SK-N-SH treated with all-trans-retinoic acid at 6 μM for 48 hours (cell line): Measurements from ENCODE around the gene SMAD3.

Experiments
- ATAC-seq: fragments of 200-7000 bp; cut with Tn5 transposase; 3 replicates; pipeline ENCODE4 v1.9.1; 2020; ENCODE audit warnings: mild to moderate bottlenecking, moderate library complexity
- BACH2 ChIP-seq: fragments of 250-450 bp; sonication (Bioruptor Pico); IDR thresholded peaks from 2 replicates; pipeline ENCODE4 v1.9.0; 2021; ENCODE audit warnings: mild to moderate bottlenecking, borderline replicate concordance
- CREB5 ChIP-seq: fragments of 250-450 bp; sonication (Bioruptor Pico); IDR thresholded peaks from 2 replicates; pipeline ENCODE4 v1.5.1; 2020; ENCODE audit warnings: low read depth, mild to moderate bottlenecking, moderate library complexity
- CSDC2 ChIP-seq: fragments of 250-450 bp; sonication (Bioruptor Pico); IDR thresholded peaks from 2 replicates; pipeline ENCODE4 v1.5.0; 2020; ENCODE audit warnings: mild to moderate bottlenecking, moderate library complexity
- CSRNP3 ChIP-seq: fragments of 250-450 bp; sonication (Bioruptor Pico); IDR thresholded peaks from 2 replicates; pipeline ENCODE4 v1.5.1; 2021; ENCODE audit warnings: mild to moderate bottlenecking, moderate library complexity
- ESRRG ChIP-seq: fragments of 250-450 bp; sonication (Bioruptor Pico); IDR thresholded peaks from 2 replicates; pipeline ENCODE4 v1.6.1; 2021; ENCODE audit warnings: mild to moderate bottlenecking
- GLIS3 ChIP-seq: fragments of 250-450 bp; sonication (Bioruptor Pico); IDR thresholded peaks from 2 replicates; pipeline ENCODE4 v1.5.0; 2020; ENCODE audit warnings: mild to moderate bottlenecking, moderate library complexity
- ISL1 ChIP-seq: fragments of 250-450 bp; sonication (Bioruptor Pico); IDR thresholded peaks from 2 replicates; pipeline ENCODE4 v2.1.2; 2022; ENCODE audit warnings: mild to moderate bottlenecking, moderate library complexity
- OSR1 ChIP-seq: fragments of 250-450 bp; sonication (Bioruptor Pico); IDR thresholded peaks from 2 replicates; pipeline ENCODE4 v1.8.0; 2022; ENCODE audit warnings: moderate library complexity, mild to moderate bottlenecking, inconsistent platforms
- PPARA ChIP-seq: fragments of 250-450 bp; sonication (Bioruptor Pico); IDR thresholded peaks from 2 replicates; pipeline ENCODE4 v1.5.0; 2020; ENCODE audit warnings: mild to moderate bottlenecking, borderline replicate concordance
- RARB ChIP-seq: fragments of 250-450 bp; sonication (Bioruptor Pico); IDR thresholded peaks from 2 replicates; pipeline ENCODE4 v1.8.0; 2021; ENCODE audit warnings: mild to moderate bottlenecking, moderate library complexity
- SNAI2 ChIP-seq: fragments of 250-450 bp; sonication (Bioruptor Pico); IDR thresholded peaks from 2 replicates; pipeline ENCODE4 v1.5.0; 2020; ENCODE audit warnings: mild to moderate bottlenecking, moderate library complexity
- TCF4 ChIP-seq: fragments of 250-450 bp; sonication (Bioruptor Pico); IDR thresholded peaks from 2 replicates; pipeline ENCODE4 v1.8.0; 2021; ENCODE audit warnings: mild to moderate bottlenecking, moderate library complexity, borderline replicate concordance
- TOX ChIP-seq: fragments of 250-450 bp; sonication (Bioruptor Pico); IDR thresholded peaks from 2 replicates; pipeline ENCODE4 v1.8.0; 2021; ENCODE audit warnings: mild to moderate bottlenecking, moderate library complexity, borderline replicate concordance
- ZC3H10 ChIP-seq: fragments of 250-450 bp; sonication (Bioruptor Pico); IDR thresholded peaks from 2 replicates; pipeline ENCODE4 v1.5.1; 2021; ENCODE audit warnings: mild to moderate bottlenecking, moderate library complexity
- ZFP3 ChIP-seq: fragments of 250-450 bp; sonication (Bioruptor Pico); IDR thresholded peaks from 2 replicates; pipeline ENCODE4 v1.5.0; 2020; ENCODE audit warnings: mild to moderate bottlenecking, moderate library complexity
- ZFP30 ChIP-seq: fragments of 450-650 bp; formaldehyde crosslinking; IDR thresholded peaks from 2 replicates; pipeline ENCODE4 v1.5.0; 2022; ENCODE audit warnings: mild to moderate bottlenecking, moderate library complexity
- ZNF70 ChIP-seq: fragments of 450-650 bp; formaldehyde crosslinking; IDR thresholded peaks from 2 replicates; pipeline ENCODE4 v1.5.0; 2020; ENCODE audit warnings: mild to moderate bottlenecking, moderate library complexity
- ZNF8 ChIP-seq: fragments of 450-650 bp; formaldehyde crosslinking; IDR thresholded peaks from 2 replicates; pipeline ENCODE4 v1.5.0; 2020; ENCODE audit warnings: mild to moderate bottlenecking, moderate library complexity
- TF ChIP-seq, protein P1 (sequence below): fragments of 250-450 bp; sonication (Bioruptor Pico); IDR thresholded peaks from 2 replicates; pipeline ENCODE4 v1.5.0; 2020; ENCODE audit warnings: mild to moderate bottlenecking, moderate library complexity
- TF ChIP-seq, protein P2 (sequence below): fragments of 250-450 bp; sonication (Bioruptor Pico); IDR thresholded peaks from 2 replicates; pipeline ENCODE4 v1.8.0; 2020; ENCODE audit warnings: mild to moderate bottlenecking, moderate library complexity, borderline replicate concordance

SMAD3 gene

DNA sequence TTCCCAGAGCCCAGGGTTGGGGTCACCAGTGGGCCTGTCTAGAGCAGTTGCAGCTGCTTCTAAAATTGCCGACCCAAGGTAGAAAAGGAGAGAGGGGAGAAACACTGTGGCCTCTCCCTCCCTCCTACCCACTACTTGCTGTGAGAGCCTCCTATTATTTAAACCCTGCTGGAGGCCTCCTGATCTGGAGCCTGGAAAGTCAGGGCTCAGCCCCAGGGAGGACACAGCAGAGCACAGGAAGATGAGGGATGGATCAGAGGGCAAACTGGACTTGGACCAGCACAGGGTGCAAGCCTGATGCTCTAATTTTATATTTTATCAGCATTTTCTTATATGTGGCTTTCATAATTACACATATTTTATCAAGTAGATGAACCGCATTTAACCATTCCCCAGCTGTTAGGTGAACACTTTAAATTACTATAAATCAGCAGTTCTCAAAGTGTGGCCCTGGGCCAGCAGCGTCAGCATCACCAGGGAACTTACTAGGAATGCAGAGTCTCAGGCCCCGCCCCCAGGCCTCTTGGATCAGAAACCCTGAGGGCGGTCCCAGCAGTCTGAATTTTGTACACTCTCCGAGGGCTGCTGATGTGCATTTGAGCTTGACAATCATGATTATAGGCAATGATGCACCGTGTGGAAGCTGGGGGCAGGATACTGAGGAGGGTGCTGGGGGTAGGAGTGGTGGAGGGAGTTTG lies 26.7 kb downstream of the SMAD3 start:
- TF ChIP-seq SNAI2 (peak; percentile 70; the same call in 1 of the 2 replicates), PPARA (CRISPR knock-in tag) (no peak)
- no peak for ATAC-seq

DNA sequence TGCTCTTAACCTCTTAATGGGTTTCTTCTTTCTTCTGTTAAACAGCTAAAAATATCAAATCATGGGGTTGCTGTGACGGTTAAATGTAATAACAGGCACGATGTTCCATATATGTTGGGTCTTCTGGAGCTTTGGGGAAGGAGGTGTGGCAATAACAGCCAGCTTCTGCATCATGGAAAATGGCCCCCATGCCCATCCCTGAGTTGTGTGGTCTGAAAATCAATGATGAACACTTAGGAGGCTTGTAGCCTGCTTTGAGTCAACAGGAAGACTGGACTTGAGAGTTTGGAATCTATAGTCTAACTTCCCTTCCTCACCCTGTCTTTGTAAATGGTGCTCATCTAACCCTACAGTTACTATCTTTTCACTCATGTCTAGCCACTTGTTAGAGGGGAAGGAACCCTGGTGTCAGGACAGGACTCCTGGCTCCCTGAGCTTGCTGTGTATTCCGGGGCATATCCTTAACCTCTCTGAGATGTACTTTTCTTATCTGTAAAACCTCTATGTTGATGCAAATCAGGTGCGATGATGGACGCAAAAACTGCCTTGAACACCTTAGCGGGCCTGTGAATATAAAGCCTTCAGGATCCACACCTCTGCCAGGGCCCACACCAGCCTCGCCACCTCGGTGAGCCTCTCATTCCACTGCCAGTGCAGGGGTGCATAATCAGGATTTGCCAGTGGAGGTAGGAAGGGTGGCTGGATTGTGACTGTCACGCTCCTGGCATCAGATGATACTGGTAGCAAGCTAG lies 27.5 kb downstream of the SMAD3 start:
- no peak for ATAC-seq
- TF ChIP-seq, protein P1, sequence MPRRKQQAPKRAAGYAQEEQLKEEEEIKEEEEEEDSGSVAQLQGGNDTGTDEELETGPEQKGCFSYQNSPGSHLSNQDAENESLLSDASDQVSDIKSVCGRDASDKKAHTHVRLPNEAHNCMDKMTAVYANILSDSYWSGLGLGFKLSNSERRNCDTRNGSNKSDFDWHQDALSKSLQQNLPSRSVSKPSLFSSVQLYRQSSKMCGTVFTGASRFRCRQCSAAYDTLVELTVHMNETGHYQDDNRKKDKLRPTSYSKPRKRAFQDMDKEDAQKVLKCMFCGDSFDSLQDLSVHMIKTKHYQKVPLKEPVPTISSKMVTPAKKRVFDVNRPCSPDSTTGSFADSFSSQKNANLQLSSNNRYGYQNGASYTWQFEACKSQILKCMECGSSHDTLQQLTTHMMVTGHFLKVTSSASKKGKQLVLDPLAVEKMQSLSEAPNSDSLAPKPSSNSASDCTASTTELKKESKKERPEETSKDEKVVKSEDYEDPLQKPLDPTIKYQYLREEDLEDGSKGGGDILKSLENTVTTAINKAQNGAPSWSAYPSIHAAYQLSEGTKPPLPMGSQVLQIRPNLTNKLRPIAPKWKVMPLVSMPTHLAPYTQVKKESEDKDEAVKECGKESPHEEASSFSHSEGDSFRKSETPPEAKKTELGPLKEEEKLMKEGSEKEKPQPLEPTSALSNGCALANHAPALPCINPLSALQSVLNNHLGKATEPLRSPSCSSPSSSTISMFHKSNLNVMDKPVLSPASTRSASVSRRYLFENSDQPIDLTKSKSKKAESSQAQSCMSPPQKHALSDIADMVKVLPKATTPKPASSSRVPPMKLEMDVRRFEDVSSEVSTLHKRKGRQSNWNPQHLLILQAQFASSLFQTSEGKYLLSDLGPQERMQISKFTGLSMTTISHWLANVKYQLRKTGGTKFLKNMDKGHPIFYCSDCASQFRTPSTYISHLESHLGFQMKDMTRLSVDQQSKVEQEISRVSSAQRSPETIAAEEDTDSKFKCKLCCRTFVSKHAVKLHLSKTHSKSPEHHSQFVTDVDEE (CRISPR knock-in tag): no peak

DNA sequence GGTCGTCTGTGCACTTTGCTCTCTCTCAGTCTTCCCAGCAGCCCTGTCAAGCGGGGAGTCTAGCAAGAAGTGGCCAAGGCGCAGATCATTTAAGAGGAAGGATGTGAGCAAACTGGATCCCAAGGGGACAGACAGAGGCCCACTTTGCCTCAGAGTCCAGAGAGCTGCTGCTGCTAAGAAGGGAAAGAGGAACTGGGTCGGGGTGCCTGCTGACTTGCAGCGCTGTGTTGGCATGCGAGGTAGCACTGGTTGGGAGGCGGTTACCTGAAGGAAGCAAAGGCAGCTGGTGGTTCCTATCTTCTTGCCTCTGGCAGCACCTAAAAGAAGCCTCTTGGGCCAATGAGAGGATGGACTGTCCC lies 28.1 kb downstream of the SMAD3 start:
- ATAC-seq: no peak
- TF ChIP-seq OSR1 (CRISPR knock-in tag): no peak
- no peak for TF ChIP-seq ESRRG (CRISPR knock-in tag)
- no peak for TF ChIP-seq ZNF70
- no peak for TF ChIP-seq RARB (CRISPR knock-in tag)
- no peak for TF ChIP-seq PPARA (CRISPR knock-in tag)
- TF ChIP-seq GLIS3 (CRISPR knock-in tag): no peak
- TF ChIP-seq ISL1 (CRISPR knock-in tag): no peak
- no peak for TF ChIP-seq TCF4 (CRISPR knock-in tag)
- TF ChIP-seq BACH2 (CRISPR knock-in tag): no peak
- TF ChIP-seq CREB5: no peak
- TF ChIP-seq ZFP3 (CRISPR knock-in tag): no peak
- TF ChIP-seq CSRNP3: no peak
- TF ChIP-seq ZC3H10 (CRISPR knock-in tag): no peak
- TF ChIP-seq CSDC2: no peak
- no peak for TF ChIP-seq ZNF8 (CRISPR knock-in tag)
- TF ChIP-seq, protein P1 (CRISPR knock-in tag): no peak

DNA sequence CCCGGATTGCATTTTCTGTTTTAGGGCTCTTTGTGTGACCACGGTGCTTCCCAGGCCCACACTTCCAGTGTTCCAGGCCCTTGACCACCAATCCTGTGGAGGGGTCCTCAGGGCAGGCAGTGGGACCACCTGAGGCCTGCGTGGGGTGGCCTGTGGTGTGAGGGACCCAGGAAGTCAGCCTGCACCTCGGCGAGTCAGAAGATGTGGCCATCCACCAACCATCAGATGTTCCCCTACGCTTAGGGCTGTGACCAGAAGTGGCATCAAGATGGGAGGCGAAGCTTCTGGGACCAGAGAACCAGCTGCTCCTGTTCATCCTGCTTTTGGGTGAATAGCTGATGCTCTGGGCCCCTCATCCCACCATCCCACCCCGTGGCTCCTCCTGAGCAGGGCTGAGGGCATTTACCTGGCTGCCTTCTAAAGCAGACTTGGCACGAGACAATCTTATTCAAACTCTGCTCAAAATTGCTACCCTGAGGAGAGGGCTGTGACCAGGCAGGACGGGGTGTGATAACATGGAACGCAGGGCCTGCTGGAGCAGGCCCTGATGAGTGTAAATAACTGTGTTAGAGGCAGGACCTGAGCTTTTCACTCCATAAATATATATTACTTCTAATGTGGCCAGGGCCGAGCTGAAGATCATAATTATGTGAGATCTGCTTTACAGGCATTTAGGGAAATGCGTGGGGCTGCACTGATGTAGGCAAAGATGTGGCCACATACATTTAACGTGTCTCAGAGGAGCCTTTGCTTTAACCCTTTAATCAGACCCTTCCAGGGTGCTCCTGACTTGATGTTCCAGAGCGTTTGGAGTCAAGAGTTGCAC lies 28.8 kb downstream of the SMAD3 start:
- no peak for ATAC-seq
- TF ChIP-seq, protein P2, sequence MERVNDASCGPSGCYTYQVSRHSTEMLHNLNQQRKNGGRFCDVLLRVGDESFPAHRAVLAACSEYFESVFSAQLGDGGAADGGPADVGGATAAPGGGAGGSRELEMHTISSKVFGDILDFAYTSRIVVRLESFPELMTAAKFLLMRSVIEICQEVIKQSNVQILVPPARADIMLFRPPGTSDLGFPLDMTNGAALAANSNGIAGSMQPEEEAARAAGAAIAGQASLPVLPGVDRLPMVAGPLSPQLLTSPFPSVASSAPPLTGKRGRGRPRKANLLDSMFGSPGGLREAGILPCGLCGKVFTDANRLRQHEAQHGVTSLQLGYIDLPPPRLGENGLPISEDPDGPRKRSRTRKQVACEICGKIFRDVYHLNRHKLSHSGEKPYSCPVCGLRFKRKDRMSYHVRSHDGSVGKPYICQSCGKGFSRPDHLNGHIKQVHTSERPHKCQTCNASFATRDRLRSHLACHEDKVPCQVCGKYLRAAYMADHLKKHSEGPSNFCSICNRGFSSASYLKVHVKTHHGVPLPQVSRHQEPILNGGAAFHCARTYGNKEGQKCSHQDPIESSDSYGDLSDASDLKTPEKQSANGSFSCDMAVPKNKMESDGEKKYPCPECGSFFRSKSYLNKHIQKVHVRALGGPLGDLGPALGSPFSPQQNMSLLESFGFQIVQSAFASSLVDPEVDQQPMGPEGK (CRISPR knock-in tag): no peak
- TF ChIP-seq ZFP30 (CRISPR knock-in tag): no peak
- no peak for TF ChIP-seq ZNF8 (CRISPR knock-in tag)
- no peak for TF ChIP-seq ZNF70
- TF ChIP-seq BACH2 (CRISPR knock-in tag): no peak
- TF ChIP-seq TOX: no peak
